Liver (tissue), 9 donors: ENCODE data around the gene SH3BP2. TPM values are rescaled to one million over a fixed set of nuclear protein-coding genes. Genes with fewer than 3 reads are reported as not detected.
A peak's percentile ranks its signal among the peaks of the same experiment; 100 is the strongest.

Experiments
- DNase-seq: peaks from one replicate; pipeline ENCODE4 v3.0.0-alpha.2; 2017; ENCODE audit warnings: low spot score
- H3K27ac ChIP-seq, 2 donors: one replicate each; pipeline ENCODE4 v1.7.0; 2013; ENCODE audit warnings: inconsistent platforms in 2 of 2, low read length in 2 of 2, control low read depth in 1 of 2, low read depth in 1 of 2, mild to moderate bottlenecking in 1 of 2
- H3K27me3 ChIP-seq, 4 donors: one replicate each; pipeline versions ENCODE4 v1.6.1 to v1.7.0; 2013; ENCODE audit warnings: low read length in 3 of 4, inconsistent platforms in 1 of 4, mild to moderate bottlenecking in 1 of 4, moderate library complexity in 1 of 4; ENCODE audit not compliant: control insufficient read depth in 4 of 4, insufficient read depth in 4 of 4
- H3K36me3 ChIP-seq, 4 donors: one replicate each; pipeline versions ENCODE4 v1.6.1 to v1.7.0; 2013; ENCODE audit warnings: low read length in 3 of 4, mild to moderate bottlenecking in 3 of 4, low read depth in 1 of 4, moderate library complexity in 1 of 4; ENCODE audit not compliant: control insufficient read depth in 4 of 4, insufficient read depth in 3 of 4
- H3K4me1 ChIP-seq, 4 donors: one replicate each; pipeline versions ENCODE4 v1.6.1 to v1.7.0; 2013; ENCODE audit warnings: low read length in 3 of 4, mild to moderate bottlenecking in 3 of 4, moderate library complexity in 1 of 4; ENCODE audit not compliant: control insufficient read depth in 4 of 4, insufficient read depth in 4 of 4
- H3K4me3 ChIP-seq, 3 donors: one replicate each; pipeline versions ENCODE4 v1.6.1 to v1.7.0; 2013; ENCODE audit warnings: low read length in 3 of 3, control low read depth in 1 of 3, low read depth in 1 of 3, mild to moderate bottlenecking in 1 of 3
- H3K9ac ChIP-seq, 2 donors: one replicate each; pipeline ENCODE4 v1.7.0; 2013; ENCODE audit warnings: low read length in 2 of 2, mild to moderate bottlenecking in 2 of 2, moderate library complexity in 2 of 2, control low read depth in 1 of 2, low read depth in 1 of 2
- H3K9me3 ChIP-seq, 4 donors: one replicate each; pipeline versions ENCODE4 v1.6.1 to v1.7.0; 2013; ENCODE audit warnings: low read length in 3 of 4; ENCODE audit not compliant: control insufficient read depth in 4 of 4
- EGR1 ChIP-seq, 2 donors: IDR thresholded peaks; 2 replicates each; pipeline ENCODE4 v1.6.1; 2016 to 2018; ENCODE audit warnings: antibody characterized with exemption in 2 of 2, low read depth in 2 of 2
- FOXA1 ChIP-seq: IDR thresholded peaks from 2 replicates; pipeline ENCODE4 v1.6.1; 2016; ENCODE audit warnings: antibody characterized with exemption
- FOXA2 ChIP-seq: IDR thresholded peaks from 2 replicates; pipeline ENCODE4 v1.6.1; 2016; ENCODE audit warnings: antibody characterized with exemption
- GABPA ChIP-seq, 2 donors: IDR thresholded peaks in 1 of 2; conservative IDR thresholded peaks in 1 of 2; 2 replicates each; pipeline ENCODE4 v1.6.1; 2016; ENCODE audit warnings: antibody characterized with exemption in 2 of 2, mild to moderate bottlenecking in 1 of 2, moderate library complexity in 1 of 2
- HNF4A ChIP-seq, 2 donors: conservative IDR thresholded peaks; 2 replicates each; pipeline ENCODE4 v1.6.1; 2016; ENCODE audit warnings: antibody characterized with exemption in 2 of 2, mild to moderate bottlenecking in 2 of 2
- HNF4G ChIP-seq: IDR thresholded peaks from 2 replicates; pipeline ENCODE4 v1.6.1; 2016; ENCODE audit warnings: antibody characterized with exemption
- JUND ChIP-seq, 2 donors: IDR thresholded peaks; 2 replicates each; pipeline ENCODE4 v1.6.1; 2016; ENCODE audit warnings: antibody characterized with exemption in 2 of 2
- NR2F2 ChIP-seq: IDR thresholded peaks from 2 replicates; pipeline ENCODE4 v1.6.1; 2016; ENCODE audit warnings: antibody characterized with exemption
- RAD21 ChIP-seq, 2 donors: IDR thresholded peaks; 2 replicates each; pipeline ENCODE4 v1.6.1; 2016; ENCODE audit warnings: antibody characterized with exemption in 2 of 2, mild to moderate bottlenecking in 2 of 2
- RXRA ChIP-seq, 2 donors: IDR thresholded peaks; 2 replicates each; pipeline ENCODE4 v1.6.1; 2017 to 2018; ENCODE audit warnings: antibody characterized with exemption in 2 of 2, mild to moderate bottlenecking in 1 of 2
- SP1 ChIP-seq: IDR thresholded peaks from 2 replicates; pipeline ENCODE4 v1.6.1; 2018; ENCODE audit warnings: antibody characterized with exemption, mild to moderate bottlenecking
- YY1 ChIP-seq: IDR thresholded peaks from 2 replicates; pipeline ENCODE4 v1.6.1; 2016; ENCODE audit warnings: antibody characterized with exemption, mild to moderate bottlenecking
- ZBTB33 ChIP-seq: IDR thresholded peaks from 2 replicates; pipeline ENCODE4 v1.6.1; 2016; ENCODE audit warnings: antibody characterized with exemption
- WGBS: extraction: QIAGEN DNeasy Blood & Tissue Kit; methylation state at CpG from one replicate; pipeline ENCODE4 v1.1.7; 2013; 5-methylcytosine and 5-hydroxymethylcytosine counted together
- polyA plus RNA-seq, 2 donors: library from polyadenylated mRNA; stranded (reverse) in 1 of 2; unstranded in 1 of 2; fragments of 200-250 nt in 1 of 2; fragments of >200 nt in 1 of 2; fragmentation: Nextera tagmentation in 1 of 2; extraction: Ambion mirVana in 1 of 2; gene quantifications; one replicate each; pipeline versions ENCODE4 v1.2.1 to v1.2.3, GENCODE V29; 2013 to 2015
- total RNA-seq, 2 donors: library from RNA; depleted of rRNA; stranded (reverse); fragments of >200 nt; gene quantifications; one replicate each; pipeline ENCODE4 v1.2.3, GENCODE V29; 2014
- TF ChIP-seq, protein P1 (sequence below): fragments of 150-350 bp; IDR thresholded peaks from 2 replicates; pipeline ENCODE4 v1.5.1; 2017; ENCODE audit warnings: improper control_type of control experiment, low read depth, low read length; ENCODE audit not compliant: missing input control
- donor health status: healthy.
- donor health status: healthy.
- donor health status: healthy.
- donor health status: healthy.
- donor health status: healthy.

Gene SH3BP2
- total and polyA plus RNA-seq, 4 donors = 17.9 to 80.2 (median 38.5) TPM

DNA sequence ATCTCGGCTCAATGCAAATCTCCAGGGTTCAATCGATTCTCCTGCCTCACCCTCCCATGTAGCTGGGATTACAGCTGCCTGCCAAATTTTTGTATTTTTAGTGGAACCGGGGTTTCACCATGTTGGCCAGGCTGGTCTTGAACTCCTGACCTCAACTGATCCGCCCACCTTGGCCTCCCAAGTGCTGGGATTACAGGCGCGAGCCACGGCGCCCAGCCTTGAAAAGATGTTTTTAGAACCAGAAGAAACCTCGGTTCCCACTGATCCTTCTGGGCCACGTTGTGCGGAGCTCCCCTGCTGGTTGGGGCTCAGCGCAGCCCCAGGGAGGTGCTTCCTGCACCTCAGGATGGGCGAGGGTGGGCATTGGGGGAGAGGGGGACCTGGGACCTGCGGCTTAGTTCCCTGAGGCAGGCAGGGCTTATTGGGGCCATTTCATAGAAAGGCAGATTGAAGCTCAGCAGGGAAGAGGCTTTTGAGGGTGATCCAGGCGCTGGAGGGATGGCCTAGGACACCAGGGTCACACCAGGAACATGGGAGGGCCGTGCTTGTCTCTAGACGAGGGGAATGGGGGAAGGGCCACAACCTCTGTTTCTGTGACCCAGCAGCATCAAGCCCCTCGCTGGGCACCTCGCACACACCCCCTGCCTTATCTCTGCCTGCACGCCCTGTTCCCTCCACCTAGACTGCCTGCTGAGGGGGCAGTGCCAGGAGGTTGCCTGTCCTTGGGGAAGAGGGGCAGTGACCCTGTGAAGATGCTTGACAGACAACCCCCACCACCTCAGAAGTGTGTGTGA is 44.4 kb downstream of the SH3BP2 start:
- WGBS = 60% methylated on average over 20 of the region's 20 CpGs
- Histone ChIP-seq H3K27ac (peak overlapping the region; percentile 49 to 62), H3K4me3 (no peak overlapping the region), H3K36me3 (peaks cover 3 to 28% (median 13%) of the 10 kb centered on the region in 4 donors), H3K27me3 (no peaks in the 10 kb centered on the region), H3K9ac (peak overlapping the region in 1 of 2 donors; percentile 27), H3K9me3 (no peaks in the 10 kb centered on the region), H3K4me1 (peaks cover 11 to 33% (median 17%) of the 10 kb centered on the region in 4 donors)
- no peak for TF ChIP-seq NR2F2
- TF ChIP-seq FOXA2 = no peak
- no peak for TF ChIP-seq YY1
- peak; percentile 26 to 61 for TF ChIP-seq RXRA (IDR thresholded peaks at IDR 0.05)
- TF ChIP-seq GABPA (IDR thresholded peaks at IDR 0.05 in 1 of 2, conservative IDR thresholded peaks at IDR 0.05 in 1 of 2) = no peak
- TF ChIP-seq RAD21 (IDR thresholded peaks at IDR 0.05) = peak in 1 of 2 donors; percentile 28
- peak in 1 of 2 donors; percentile 49 for TF ChIP-seq HNF4A (conservative IDR thresholded peaks at IDR 0.05)
- TF ChIP-seq ZBTB33 = no peak
- TF ChIP-seq HNF4G = no peak
- TF ChIP-seq, protein P1, sequence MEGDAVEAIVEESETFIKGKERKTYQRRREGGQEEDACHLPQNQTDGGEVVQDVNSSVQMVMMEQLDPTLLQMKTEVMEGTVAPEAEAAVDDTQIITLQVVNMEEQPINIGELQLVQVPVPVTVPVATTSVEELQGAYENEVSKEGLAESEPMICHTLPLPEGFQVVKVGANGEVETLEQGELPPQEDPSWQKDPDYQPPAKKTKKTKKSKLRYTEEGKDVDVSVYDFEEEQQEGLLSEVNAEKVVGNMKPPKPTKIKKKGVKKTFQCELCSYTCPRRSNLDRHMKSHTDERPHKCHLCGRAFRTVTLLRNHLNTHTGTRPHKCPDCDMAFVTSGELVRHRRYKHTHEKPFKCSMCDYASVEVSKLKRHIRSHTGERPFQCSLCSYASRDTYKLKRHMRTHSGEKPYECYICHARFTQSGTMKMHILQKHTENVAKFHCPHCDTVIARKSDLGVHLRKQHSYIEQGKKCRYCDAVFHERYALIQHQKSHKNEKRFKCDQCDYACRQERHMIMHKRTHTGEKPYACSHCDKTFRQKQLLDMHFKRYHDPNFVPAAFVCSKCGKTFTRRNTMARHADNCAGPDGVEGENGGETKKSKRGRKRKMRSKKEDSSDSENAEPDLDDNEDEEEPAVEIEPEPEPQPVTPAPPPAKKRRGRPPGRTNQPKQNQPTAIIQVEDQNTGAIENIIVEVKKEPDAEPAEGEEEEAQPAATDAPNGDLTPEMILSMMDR = no peak
- no peak for TF ChIP-seq FOXA1
- TF ChIP-seq SP1 = no peak
- no peak for TF ChIP-seq JUND (IDR thresholded peaks at IDR 0.05)
- no peak for TF ChIP-seq EGR1 (IDR thresholded peaks at IDR 0.05; ENCODE audit: low read depth in 2 of 2)
- no peak for DNase-seq

DNA sequence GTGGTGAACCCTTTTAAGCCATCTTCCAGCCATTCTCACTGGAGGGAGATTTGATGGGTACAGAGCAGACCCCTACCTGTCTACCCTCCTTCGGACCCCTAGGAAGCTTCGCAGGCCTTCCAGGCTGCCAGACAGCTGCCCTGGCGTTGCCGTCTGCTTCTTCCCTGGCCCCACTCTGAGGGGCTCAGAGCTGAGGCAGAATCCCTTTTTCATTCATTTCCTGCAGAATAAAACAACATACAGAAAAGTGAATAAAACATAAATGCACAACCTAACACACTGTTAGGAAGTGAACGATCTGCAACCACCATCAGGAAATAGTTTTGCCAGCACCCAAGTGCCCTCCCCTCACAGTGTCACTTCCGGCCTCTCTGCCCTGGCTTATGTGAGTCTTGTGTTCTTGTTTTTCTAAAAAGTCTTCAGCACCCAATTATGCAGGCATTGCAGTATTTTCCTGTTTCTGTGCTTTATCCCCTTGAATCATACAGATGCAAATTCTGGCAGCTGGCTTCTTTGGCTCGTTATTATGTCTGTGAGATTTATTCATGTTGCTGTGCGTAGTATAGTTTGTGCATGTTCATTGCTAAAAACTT is 45.1 kb downstream of the SH3BP2 start:
- Histone ChIP-seq H3K27me3 (no peaks in the 10 kb centered on the region), H3K4me3 (no peak overlapping the region), H3K9me3 (no peaks in the 10 kb centered on the region), H3K36me3 (peaks cover 0 to 21% (median 9%) of the 10 kb centered on the region in 4 donors), H3K9ac (peak overlapping the region in 1 of 2 donors; percentile 27), H3K27ac (peak overlapping the region; percentile 49 to 62), H3K4me1 (peaks cover 13 to 39% (median 20%) of the 10 kb centered on the region in 4 donors)
- WGBS = 65% methylated on average over 8 of the region's 8 CpGs
- TF ChIP-seq NR2F2 (peak; percentile 13), JUND (IDR thresholded peaks at IDR 0.05) (no peak), RAD21 (IDR thresholded peaks at IDR 0.05) (peak; percentile 4 to 32)
- no peak for DNase-seq
